Measurements from ENCODE around the gene CDH12.

DNA sequence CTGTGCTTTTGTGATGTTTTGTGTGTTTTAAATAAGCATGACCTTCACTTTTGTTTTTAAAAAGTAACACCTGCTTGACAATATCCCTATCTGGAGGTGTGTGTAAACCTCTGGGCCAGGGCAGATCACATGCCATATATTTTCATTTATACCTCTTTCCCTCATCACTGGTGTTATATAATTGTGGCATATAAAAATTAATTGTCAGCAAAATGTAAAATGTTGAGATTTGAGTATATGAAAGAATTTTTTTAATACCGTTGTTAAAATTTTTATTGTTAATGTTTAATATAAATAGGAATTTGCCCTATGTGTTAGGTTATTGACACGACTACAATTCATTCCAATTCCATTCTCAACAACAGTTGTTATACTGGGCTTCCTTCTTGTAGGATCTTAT lies 6.5 kb downstream of the CDH12 start:
- TF ChIP-seq POLR2A (IDR thresholded peaks at IDR 0.05) (no peak), POLR2AphosphoS5 (IDR thresholded peaks at IDR 0.05) (no peak)
- TF ChIP-seq, protein P1, sequence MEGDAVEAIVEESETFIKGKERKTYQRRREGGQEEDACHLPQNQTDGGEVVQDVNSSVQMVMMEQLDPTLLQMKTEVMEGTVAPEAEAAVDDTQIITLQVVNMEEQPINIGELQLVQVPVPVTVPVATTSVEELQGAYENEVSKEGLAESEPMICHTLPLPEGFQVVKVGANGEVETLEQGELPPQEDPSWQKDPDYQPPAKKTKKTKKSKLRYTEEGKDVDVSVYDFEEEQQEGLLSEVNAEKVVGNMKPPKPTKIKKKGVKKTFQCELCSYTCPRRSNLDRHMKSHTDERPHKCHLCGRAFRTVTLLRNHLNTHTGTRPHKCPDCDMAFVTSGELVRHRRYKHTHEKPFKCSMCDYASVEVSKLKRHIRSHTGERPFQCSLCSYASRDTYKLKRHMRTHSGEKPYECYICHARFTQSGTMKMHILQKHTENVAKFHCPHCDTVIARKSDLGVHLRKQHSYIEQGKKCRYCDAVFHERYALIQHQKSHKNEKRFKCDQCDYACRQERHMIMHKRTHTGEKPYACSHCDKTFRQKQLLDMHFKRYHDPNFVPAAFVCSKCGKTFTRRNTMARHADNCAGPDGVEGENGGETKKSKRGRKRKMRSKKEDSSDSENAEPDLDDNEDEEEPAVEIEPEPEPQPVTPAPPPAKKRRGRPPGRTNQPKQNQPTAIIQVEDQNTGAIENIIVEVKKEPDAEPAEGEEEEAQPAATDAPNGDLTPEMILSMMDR (IDR thresholded peaks at IDR 0.05 in 8 of 11, conservative IDR thresholded peaks at IDR 0.05 in 3 of 11), result no peak
